Peyer's patch (tissue), 4 donors: ENCODE results near the gene LRTM2.

ENCODE experiments used
- POLR2A ChIP-seq, 2 donors: fragments of 450-650 bp; IDR thresholded peaks; one replicate each; pipeline ENCODE4 v1.5.1; 2017; ENCODE audit warnings: antibody characterized with exemption in 2 of 2, mild to moderate bottlenecking in 2 of 2, moderate library complexity in 2 of 2
- TF ChIP-seq, protein P1 (sequence below), 6 experiments: fragments of 450-650 bp in 4 of 6; fragments of 200-600 bp in 2 of 6; sonication (generic) in 1 of 6; IDR thresholded peaks; one replicate each; pipeline ENCODE4 v1.5.1; 2017 to 2019; ENCODE audit warnings: antibody characterized with exemption in 6 of 6, mild to moderate bottlenecking in 3 of 6, moderate library complexity in 1 of 6

DNA sequence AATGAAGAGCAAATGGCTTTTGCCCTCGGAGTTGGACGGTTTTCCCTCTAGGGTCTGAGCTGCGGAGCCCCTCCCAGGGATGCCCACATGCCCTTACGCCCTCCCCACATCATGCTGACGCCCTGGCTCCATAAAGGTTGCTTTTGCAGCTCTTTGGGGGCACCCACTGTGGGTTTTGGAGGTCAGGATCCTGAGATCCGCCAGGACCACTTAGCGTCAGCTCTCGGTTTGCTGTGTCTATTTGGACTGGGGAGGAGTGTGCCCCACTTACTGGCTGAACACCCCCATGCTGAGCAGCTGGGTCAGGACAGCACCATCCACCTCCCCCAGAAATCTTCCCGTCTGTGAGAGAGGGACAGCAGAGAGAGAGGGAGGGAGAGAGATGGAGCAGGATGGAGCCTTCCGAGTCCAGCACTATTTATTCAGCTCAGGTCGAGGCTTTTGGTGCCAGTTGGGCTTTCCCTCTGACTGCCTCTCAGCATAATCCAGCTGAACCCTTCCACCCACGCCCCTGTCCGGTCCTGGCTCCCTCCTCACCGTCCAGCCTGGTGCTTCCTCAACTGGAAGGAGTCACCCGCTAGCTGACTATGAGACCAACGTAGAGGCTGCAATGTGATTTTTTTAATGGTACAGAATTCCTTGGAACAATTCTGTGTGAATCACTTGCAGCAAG, 18.9 kb upstream of the LRTM2 start:
- TF ChIP-seq, protein P1, sequence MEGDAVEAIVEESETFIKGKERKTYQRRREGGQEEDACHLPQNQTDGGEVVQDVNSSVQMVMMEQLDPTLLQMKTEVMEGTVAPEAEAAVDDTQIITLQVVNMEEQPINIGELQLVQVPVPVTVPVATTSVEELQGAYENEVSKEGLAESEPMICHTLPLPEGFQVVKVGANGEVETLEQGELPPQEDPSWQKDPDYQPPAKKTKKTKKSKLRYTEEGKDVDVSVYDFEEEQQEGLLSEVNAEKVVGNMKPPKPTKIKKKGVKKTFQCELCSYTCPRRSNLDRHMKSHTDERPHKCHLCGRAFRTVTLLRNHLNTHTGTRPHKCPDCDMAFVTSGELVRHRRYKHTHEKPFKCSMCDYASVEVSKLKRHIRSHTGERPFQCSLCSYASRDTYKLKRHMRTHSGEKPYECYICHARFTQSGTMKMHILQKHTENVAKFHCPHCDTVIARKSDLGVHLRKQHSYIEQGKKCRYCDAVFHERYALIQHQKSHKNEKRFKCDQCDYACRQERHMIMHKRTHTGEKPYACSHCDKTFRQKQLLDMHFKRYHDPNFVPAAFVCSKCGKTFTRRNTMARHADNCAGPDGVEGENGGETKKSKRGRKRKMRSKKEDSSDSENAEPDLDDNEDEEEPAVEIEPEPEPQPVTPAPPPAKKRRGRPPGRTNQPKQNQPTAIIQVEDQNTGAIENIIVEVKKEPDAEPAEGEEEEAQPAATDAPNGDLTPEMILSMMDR (IDR thresholded peaks at IDR 0.05) = no peak
- TF ChIP-seq POLR2A (IDR thresholded peaks at IDR 0.05) = no peak
